IPS-NIHi11 (cell line): Measurements from ENCODE around the gene MYO7B.

Experiments used
- DNase-seq: peaks from one replicate; pipeline ENCODE4 v3.0.0; 2012; ENCODE audit warnings: mixed read lengths, low spot score

MYO7B gene

DNA sequence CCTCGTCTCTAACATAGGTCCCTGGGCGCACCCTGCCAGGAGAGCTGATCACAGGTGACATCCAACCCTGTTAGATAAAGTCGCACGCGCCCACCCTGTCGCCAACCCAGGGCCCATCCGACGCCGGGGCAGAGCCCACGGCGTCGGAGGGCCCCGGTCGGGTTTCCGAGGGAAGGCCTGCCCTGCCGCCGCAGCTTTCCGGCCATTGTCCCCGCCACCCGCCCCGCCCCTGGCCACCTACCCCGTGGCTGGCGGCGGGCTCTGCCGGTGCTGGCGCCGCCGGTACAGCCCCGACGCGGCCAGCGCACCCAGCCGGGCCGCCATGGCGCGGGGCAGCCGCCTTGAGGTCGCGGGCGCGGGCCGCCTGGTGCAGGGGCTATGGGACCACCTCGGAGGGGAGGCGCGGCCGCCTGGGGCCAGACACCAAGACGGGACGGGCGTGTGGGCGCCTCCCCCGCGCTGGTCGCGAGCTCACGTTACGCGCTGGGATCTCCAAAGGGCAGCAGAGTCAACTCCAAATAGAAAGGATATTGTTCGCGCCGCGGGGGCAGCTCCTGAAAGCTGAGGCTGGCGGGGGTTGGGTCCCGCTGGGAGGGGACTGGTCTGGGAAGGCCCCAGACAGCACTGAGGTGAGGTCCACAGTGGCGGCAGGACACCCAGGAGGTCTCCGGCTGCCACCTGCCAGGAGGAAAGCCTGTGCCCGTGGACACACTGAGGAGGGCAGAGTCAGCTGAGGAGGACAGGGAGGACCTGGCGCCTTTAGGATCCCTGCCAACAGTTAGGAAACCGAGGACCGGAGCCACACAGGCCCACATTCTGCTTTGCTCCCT, 128.8 kb downstream of the MYO7B start:
- peak; percentile 82 for DNase-seq

DNA sequence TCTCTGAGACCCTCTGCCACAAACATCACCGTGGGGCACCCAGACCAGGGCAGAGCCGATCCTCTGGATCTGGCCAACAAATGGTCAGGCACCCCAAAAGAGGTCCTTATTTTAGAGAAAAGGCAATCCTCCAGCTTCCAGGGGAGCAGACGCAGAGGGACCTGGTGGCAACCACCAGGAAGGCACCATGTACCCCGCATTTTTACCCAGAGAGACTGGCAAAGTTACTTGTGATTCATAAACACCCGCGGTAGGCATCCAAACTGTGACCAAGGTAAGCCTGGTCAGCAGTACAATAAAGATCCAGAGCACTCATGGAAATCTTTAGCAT, 129.4 kb downstream of the MYO7B start:
- DNase-seq = no peak

DNA sequence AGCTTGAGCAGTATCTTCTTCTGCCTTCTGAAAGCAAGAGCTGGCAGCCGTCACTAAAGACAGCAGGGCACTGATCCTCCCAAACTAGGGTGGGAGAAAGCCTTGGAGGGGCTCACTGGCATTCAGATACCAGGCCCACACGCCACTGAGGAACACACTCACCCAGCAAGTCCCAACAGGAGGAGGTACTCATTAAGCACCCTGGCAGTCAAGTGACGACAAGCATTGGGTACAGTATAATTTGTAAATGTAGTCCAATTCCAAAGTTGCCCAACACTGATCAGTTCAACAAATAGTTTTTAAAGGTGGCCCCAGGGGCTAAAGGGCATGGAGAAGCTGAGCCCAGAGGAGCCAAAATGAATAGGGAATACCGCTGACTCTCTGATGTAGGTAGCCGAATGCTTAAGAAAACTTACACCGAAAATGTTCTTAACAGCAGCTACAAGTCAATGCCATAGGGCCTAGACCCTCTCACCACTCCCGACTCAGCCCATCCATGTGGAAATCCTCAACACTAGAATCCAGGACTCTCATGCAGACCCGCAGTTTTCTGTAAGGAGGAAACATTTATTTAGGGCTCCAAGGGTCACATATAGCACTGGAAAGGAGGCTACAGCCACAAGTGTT, 129.9 kb downstream of the MYO7B start:
- no peak for DNase-seq

GRCh38 chr2:127669056-127669455, 133.6 kb downstream of the MYO7B start:
- DNase-seq = no peak

GRCh38 chr2:127670055-127670956, 134.8 kb downstream of the MYO7B start:
- DNase-seq = no peak

GRCh38 chr2:127670957-127671290, 135.4 kb downstream of the MYO7B start:
- DNase-seq = no peak

- peak; percentile 2 for DNase-seq
These were observed 136.2 kb downstream of the MYO7B start for GRCh38 chr2:127671557-127672302.

DNA sequence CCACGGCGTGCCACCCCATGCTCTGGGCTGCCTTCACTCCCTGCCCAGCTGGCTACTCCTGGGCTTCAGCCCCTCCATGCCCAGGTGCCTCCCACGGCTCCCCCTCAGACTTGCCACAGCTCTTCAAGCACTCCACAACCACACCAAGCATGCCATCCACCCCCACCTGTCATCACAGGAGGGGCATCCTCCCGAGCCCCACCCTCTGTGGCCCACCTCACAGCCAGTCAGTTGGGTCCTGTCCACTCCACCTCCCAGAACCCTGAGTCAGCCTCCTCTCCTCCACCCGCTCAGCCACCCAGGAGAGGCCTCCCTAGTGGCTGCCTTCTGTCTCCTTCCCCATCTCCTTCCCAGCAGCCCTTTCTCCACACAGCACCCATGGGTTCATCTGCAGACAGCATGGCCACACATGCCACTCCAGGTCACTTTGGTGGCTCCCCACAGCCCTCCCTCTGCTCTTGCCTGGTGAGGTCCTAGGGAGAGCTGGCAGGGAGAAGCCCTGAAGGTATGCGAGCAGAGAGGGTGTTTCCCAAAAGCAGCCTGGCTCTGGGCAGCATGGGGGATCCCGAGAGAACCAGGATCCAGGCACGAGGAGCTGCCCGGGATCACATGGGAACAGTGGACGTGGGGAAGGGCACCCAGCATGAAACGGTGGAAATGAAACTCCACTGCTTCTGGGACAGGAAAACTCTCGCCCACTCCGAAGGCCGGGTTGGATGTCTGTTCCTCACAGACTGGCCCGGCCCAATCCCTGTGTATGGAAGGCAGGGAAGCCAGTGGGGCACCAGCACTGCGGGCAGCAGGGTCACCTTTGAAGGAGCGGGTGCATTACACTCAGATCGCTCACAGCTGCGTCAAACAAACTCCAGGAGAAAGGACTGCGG, 137.1 kb downstream of the MYO7B start:
- DNase-seq = peak; percentile 4

GRCh38 chr2:127673291-127674069, 138.0 kb downstream of the MYO7B start:
- DNase-seq = peak; percentile 23

GRCh38 chr2:127674241-127675209, 139.0 kb downstream of the MYO7B start:
- DNase-seq = peak; percentile 87

- peak; percentile 81 for DNase-seq
These were observed 140.1 kb downstream of the MYO7B start, which contains the start of gene LIMS2 for GRCh38 chr2:127675331-127676261. TSS of gene LIMS2 (minus strand) at chr2:127675530. CDS start at chr2:127675024, 506 bp downstream.

DNA sequence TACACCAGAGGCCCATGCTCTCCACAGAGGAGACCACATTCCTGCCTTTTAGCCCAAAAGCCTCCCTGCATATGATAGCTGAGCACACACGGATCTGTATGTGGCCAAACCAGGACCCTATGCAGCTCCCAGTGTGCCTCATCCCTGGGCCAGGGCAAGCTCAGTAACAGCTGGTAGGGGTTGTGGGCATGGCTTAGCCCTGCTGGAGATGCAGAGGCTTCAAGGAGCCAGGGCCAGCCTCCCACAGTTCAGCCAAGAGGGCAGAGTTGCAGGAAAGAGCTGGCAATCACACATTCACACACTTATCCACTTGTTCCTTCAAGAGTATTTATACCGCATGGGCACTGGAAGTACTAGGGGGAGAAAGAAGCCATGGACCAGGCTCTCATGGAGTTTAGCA, 141.4 kb downstream of the MYO7B start:
- DNase-seq = peak; percentile 3

DNA sequence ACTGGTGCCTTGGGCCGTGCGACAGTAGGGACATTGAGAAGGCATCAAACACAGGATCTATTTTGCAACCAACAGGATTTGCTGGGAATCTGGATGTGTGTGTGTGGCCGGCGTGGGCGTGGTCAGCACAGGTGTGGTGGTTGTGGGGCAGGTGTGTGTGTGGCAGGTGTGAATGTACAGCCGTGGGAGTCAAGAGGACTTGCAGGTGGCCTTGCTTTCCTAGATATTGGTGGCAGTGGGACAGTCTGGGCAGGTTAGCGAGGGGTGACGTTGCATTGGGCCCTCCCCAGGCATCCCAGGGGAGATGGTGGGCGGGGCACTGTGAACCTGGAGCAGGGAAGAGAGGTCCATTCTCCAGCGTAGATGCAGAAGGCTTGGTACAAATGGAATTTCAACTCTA, 143.0 kb downstream of the MYO7B start:
- DNase-seq = peak; percentile 3

GRCh38 chr2:127678991-127679390, 143.5 kb downstream of the MYO7B start:
- peak; percentile 2 for DNase-seq

GRCh38 chr2:127679680-127680361, 144.3 kb downstream of the MYO7B start:
- DNase-seq = peak; percentile 10

GRCh38 chr2:127680706-127681287, 145.3 kb downstream of the MYO7B start:
- no peak for DNase-seq
